LNCAP (cell line): ENCODE data around the gene C2CD4A.

Experiments used
- TF ChIP-seq, protein P1 (sequence below): fragments of 450-650 bp; IDR thresholded peaks from 2 replicates; pipeline ENCODE4 v1.5.1; 2017; ENCODE audit warnings: mild to moderate bottlenecking

The C2CD4A gene, protein sequence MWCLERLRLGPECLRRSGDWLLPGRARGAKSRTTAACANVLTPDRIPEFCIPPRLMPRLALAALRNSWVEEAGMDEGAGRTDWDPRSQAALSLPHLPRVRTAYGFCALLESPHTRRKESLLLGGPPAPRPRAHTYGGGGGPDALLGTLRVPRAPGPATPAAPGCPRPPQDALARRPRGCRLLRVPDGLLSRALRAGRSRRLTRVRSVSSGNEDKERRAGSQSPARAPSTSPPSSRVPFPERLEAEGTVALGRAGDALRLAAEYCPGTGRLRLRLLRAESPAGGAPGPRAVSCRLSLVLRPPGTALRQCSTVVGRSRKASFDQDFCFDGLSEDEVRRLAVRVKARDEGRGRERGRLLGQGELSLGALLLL

DNA sequence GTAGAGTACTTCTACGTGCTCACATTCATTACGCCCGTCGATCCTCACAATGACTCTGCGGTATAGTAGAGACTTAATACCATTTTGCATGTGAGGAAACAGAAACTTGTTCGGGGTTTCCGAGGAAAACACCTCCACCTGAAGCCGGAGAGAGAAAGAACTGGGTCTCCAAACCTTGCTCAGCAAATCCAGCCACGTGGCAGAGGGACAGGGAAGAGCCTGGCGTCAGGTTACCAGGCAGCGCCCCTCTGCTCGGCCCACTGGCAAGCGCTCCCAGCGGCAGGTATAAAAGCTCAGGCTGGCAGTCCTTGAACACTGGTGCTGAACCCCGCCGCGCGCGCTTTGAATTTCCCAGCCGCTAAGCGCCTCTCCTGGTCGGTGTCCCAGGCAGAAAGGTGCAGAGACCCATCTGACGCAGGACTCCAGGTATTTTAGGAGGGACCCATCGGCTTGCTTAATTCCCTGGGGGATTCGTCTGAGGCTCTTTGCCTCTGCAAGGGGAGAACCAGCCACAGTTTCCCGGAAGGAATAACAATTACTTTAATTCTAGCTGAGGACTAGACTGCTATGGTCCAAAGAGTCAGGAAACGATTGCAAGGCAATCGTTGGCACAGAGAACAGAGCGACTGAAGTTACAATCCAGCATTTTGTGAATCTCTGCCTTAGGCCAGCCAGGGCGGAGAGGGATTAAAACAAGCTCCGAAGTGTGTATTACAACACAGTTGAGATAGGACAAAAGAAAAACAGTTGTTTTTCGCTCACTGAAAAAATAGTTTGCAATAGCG is at the start of gene C2CD4A:
C2CD4A (plus strand) TSS at position 315 of the 785 bp plus-strand sequence. CDS start 637 bp downstream, outside the sequence.
- TF ChIP-seq, protein P1, sequence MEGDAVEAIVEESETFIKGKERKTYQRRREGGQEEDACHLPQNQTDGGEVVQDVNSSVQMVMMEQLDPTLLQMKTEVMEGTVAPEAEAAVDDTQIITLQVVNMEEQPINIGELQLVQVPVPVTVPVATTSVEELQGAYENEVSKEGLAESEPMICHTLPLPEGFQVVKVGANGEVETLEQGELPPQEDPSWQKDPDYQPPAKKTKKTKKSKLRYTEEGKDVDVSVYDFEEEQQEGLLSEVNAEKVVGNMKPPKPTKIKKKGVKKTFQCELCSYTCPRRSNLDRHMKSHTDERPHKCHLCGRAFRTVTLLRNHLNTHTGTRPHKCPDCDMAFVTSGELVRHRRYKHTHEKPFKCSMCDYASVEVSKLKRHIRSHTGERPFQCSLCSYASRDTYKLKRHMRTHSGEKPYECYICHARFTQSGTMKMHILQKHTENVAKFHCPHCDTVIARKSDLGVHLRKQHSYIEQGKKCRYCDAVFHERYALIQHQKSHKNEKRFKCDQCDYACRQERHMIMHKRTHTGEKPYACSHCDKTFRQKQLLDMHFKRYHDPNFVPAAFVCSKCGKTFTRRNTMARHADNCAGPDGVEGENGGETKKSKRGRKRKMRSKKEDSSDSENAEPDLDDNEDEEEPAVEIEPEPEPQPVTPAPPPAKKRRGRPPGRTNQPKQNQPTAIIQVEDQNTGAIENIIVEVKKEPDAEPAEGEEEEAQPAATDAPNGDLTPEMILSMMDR, result no peak

DNA sequence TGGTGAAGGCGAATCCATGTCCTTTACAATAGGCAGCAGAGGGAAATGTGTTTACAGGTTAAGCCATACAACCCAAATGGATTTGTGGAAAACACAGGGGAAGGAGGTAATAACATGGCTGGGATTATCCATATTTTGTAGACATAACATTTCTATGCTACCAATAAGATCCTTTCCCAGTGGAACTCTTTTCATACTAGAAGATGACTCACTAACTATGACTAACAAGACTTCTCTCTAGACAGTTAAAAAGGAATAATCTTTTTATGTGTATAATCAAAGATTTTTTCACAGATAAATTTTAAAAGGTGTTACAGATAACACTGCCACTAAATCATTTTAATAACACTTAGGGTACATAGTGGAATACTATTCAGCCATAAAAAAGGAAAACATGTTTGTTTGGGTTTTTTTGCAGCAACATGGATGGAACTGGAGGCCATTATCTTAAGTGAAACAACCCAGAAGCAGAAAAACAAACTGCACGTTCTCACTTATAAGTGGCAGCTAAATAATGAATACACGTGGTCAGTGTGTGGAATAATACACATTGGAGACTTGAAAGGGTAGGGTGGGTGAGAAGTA is 46.1 kb upstream of the C2CD4A start:
- TF ChIP-seq, protein P1, result no peak

DNA sequence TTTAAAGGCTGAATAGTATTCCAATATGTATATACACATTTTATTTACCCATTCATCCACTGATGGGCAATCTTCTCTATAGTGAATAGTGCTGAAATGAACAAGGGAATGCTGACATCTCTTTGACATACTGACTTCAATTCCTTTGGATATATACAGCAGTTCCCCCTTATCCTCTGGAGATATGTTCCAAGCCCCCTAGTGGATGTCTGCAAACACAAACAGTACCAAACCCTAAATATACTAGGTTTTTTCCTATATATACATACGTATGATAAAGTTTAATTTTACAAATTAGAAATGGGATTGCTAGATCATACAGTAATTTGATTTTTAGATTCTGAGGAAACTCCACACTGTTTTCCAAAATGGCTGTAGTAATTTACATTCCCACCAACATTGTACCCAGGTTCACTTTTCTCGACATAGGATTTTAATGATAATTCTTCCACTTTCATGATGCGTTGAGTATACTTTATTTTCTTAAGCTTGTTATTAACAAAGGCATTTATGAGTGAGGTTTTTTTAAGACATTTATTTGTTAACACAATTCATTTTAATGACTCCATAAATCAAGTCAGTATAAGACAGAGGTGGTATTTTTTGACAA is 44.7 kb upstream of the C2CD4A start:
- TF ChIP-seq, protein P1, result peak; percentile 52

- TF ChIP-seq, protein P1, result no peak
These were observed 40.1 kb upstream of the C2CD4A start for GRCh38 chr15:62026487-62027262.

- TF ChIP-seq, protein P1, result no peak
These were observed 39.6 kb upstream of the C2CD4A start for GRCh38 chr15:62027263-62027565.

DNA sequence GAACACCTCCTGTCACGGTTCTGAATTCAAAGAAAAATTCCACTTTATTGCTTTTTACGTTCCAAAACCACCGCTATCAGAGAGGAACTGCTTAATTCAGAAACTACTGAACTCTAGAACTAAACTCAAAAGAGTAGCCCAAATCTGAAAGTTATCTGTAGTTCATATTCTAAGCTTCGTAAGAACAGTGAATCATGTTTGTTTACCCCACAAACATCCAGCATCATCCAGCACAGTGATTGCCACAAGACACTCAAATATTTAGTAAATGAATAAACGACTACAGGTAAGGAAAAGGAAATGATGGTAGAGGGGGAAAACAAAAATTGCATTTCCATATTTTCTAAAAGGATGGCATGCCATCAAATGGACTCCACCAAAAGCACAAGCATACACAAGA is 38.9 kb upstream of the C2CD4A start:
- TF ChIP-seq, protein P1, result no peak
